Activated CD4-positive, alpha-beta T cell treated with anti-CD3 and anti-CD28 coated beads, Interleukin-2, amount 10 ng/mL, durations not matched to agents 7 days and 5 days (primary cell): ENCODE measurements around the gene QSOX1. TPM values are rescaled to one million over a fixed set of nuclear protein-coding genes. Genes with fewer than 3 reads are reported as not detected.

Experiments used
- CTCF ChIA-PET: fragments of 350-600 bp; sonication (Branson Sonifier 250); formaldehyde crosslinking; loops from one replicate; lab custom pipeline; 2021; ENCODE audit warnings: antibody characterized with exemption; lab: Charles Lee
- POLR2A ChIA-PET: fragments of 350-600 bp; sonication (Branson Sonifier 250); formaldehyde crosslinking; loops from one replicate; lab custom pipeline; 2021; ENCODE audit warnings: antibody characterized with exemption; lab: Charles Lee
- DNase-seq: peaks from one replicate; pipeline ENCODE4 v3.0.0-alpha.2; 2020
- H3K27ac Mint-ChIP-seq: one replicate; pipeline ENCODE4 v1.8.0; 2021; ENCODE audit warnings: mild to moderate bottlenecking, moderate library complexity, mixed read lengths
- H3K27me3 Mint-ChIP-seq: one replicate; pipeline ENCODE4 v1.8.0; 2021; ENCODE audit warnings: mixed read lengths
- H3K36me3 Mint-ChIP-seq: one replicate; pipeline ENCODE4 v1.8.0; 2021; ENCODE audit warnings: low read depth, mixed read lengths
- H3K4me1 Mint-ChIP-seq: one replicate; pipeline ENCODE4 v1.8.0; 2021; ENCODE audit warnings: mixed read lengths
- H3K4me3 Mint-ChIP-seq: one replicate; pipeline ENCODE4 v1.8.0; 2021; ENCODE audit warnings: mild to moderate bottlenecking, moderate library complexity, mixed read lengths
- H3K9me3 Mint-ChIP-seq: one replicate; pipeline ENCODE4 v1.8.0; 2021; ENCODE audit warnings: mixed read lengths
- total RNA-seq, 2 experiments: library from RNA; stranded (reverse); gene quantifications; one replicate each; pipeline ENCODE4 v1.2.3, GENCODE V29; 2021

Gene QSOX1
- total RNA-seq, 2 experiments from 2014 or later: 18.5 to 23.5 TPM

GRCh38 chr1:180177931-180178330 is 23.3 kb downstream of the QSOX1 start:
- H3K4me1 Mint-ChIP-seq: no peaks in the 10 kb centered on the region

GRCh38 chr1:180178511-180179161 is 24.0 kb downstream of the QSOX1 start:
- Mint-ChIP-seq H3K9me3 (no peaks in the 10 kb centered on the region), H3K4me3 (no peak overlapping the region), H3K27me3 (no peaks in the 10 kb centered on the region), H3K27ac (no peak overlapping the region), H3K36me3 (no peaks in the 10 kb centered on the region), H3K4me1 (no peaks in the 10 kb centered on the region)
- POLR2A ChIA-PET: no interaction called here
- DNase-seq: peak; percentile 65
- CTCF ChIA-PET: interaction anchor here (0.5 to 2.9 kb wide), 17 partner anchors 8 to 1402 kb away, joined by 3 to 15 read pairs (median 5); partner anchors contain the start of gene QSOX1

More at GRCh38 chr1:180177931-180178330, 23.3 kb downstream of the QSOX1 start:
- Mint-ChIP-seq H3K36me3 (no peaks in the 10 kb centered on the region), H3K4me3 (no peak overlapping the region), H3K9me3 (no peaks in the 10 kb centered on the region), H3K27ac (no peak overlapping the region), H3K27me3 (no peaks in the 10 kb centered on the region)
- ChIA-PET POLR2A (no interaction called here), CTCF (interaction anchor here (1.2 to 2.9 kb wide), 4 partner anchors 9 to 368 kb away, joined by 6 to 11 read pairs (median 6); no protein-coding TSS in a partner anchor)
- DNase-seq: no peak

GRCh38 chr1:180179162-180179957 is 24.7 kb downstream of the QSOX1 start:
- Mint-ChIP-seq H3K27ac (no peak overlapping the region), H3K4me3 (no peak overlapping the region), H3K9me3 (no peaks in the 10 kb centered on the region), H3K4me1 (no peaks in the 10 kb centered on the region), H3K27me3 (no peaks in the 10 kb centered on the region), H3K36me3 (no peaks in the 10 kb centered on the region)
- DNase-seq: no peak
- ChIA-PET POLR2A (no interaction called here), CTCF (interaction anchor here (0.7 to 2.9 kb wide), 16 partner anchors 9 to 473 kb away, joined by 3 to 15 read pairs (median 6); partner anchors contain the start of gene QSOX1)

GRCh38 chr1:180181048-180181447 is 26.4 kb downstream of the QSOX1 start:
- no peaks in the 10 kb centered on the region for H3K36me3 Mint-ChIP-seq
- no peaks in the 10 kb centered on the region for H3K27me3 Mint-ChIP-seq
- peak; percentile 28 for DNase-seq
- no peak overlapping the region for H3K4me3 Mint-ChIP-seq
- ChIA-PET CTCF (interaction anchor here (1.2 to 1.4 kb wide), 3 partner anchors 9 to 167 kb away, joined by 3 read pairs; no protein-coding TSS in a partner anchor), POLR2A (no interaction called here)
- H3K4me1 Mint-ChIP-seq: no peaks in the 10 kb centered on the region
- H3K27ac Mint-ChIP-seq: no peak overlapping the region
- no peaks in the 10 kb centered on the region for H3K9me3 Mint-ChIP-seq

- H3K27me3 Mint-ChIP-seq: no peaks in the 10 kb centered on the region
- POLR2A ChIA-PET: no interaction called here
- no peaks in the 10 kb centered on the region for H3K9me3 Mint-ChIP-seq
- CTCF ChIA-PET: no interaction called here
- no peaks in the 10 kb centered on the region for H3K36me3 Mint-ChIP-seq
- H3K4me1 Mint-ChIP-seq: no peaks in the 10 kb centered on the region
- no peak overlapping the region for H3K4me3 Mint-ChIP-seq
- H3K27ac Mint-ChIP-seq: no peak overlapping the region
- DNase-seq: no peak
Observed at GRCh38 chr1:180181996-180182642, 27.4 kb downstream of the QSOX1 start.

- POLR2A ChIA-PET: no interaction called here
- CTCF ChIA-PET: interaction anchor here (1.1 kb wide), 1 partner anchor 402 kb away, joined by 3 read pairs; no protein-coding TSS in a partner anchor
- Mint-ChIP-seq H3K9me3 (no peaks in the 10 kb centered on the region), H3K27ac (no peak overlapping the region), H3K36me3 (no peaks in the 10 kb centered on the region), H3K4me3 (no peak overlapping the region), H3K4me1 (no peaks in the 10 kb centered on the region), H3K27me3 (no peaks in the 10 kb centered on the region)
- no peak for DNase-seq
Observed at GRCh38 chr1:180182643-180183311, 28.1 kb downstream of the QSOX1 start.

GRCh38 chr1:180183426-180183825 is 28.8 kb downstream of the QSOX1 start:
- DNase-seq: no peak
- Mint-ChIP-seq H3K9me3 (no peaks in the 10 kb centered on the region), H3K27me3 (no peaks in the 10 kb centered on the region), H3K27ac (no peak overlapping the region), H3K4me1 (no peaks in the 10 kb centered on the region), H3K36me3 (no peaks in the 10 kb centered on the region), H3K4me3 (no peak overlapping the region)
- ChIA-PET POLR2A (no interaction called here), CTCF (interaction anchor here (1.1 to 3.6 kb wide), 4 partner anchors 8 to 402 kb away, joined by 3 to 12 read pairs (median 4); no protein-coding TSS in a partner anchor)

GRCh38 chr1:180184041-180184440 is 29.4 kb downstream of the QSOX1 start:
- no peaks in the 10 kb centered on the region for H3K36me3 Mint-ChIP-seq
- POLR2A ChIA-PET: no interaction called here

GRCh38 chr1:180185281-180185680 is 30.6 kb downstream of the QSOX1 start:
- DNase-seq: no peak
- no peaks in the 10 kb centered on the region for H3K27me3 Mint-ChIP-seq
- no peak overlapping the region for H3K27ac Mint-ChIP-seq
- no peaks in the 10 kb centered on the region for H3K9me3 Mint-ChIP-seq
- no peak overlapping the region for H3K4me3 Mint-ChIP-seq
- POLR2A ChIA-PET: no interaction called here
- H3K36me3 Mint-ChIP-seq: no peaks in the 10 kb centered on the region
- CTCF ChIA-PET: interaction anchor here (1.0 to 3.6 kb wide), 3 partner anchors 10 to 375 kb away, joined by 3 to 12 read pairs (median 4); no protein-coding TSS in a partner anchor
- no peaks in the 10 kb centered on the region for H3K4me1 Mint-ChIP-seq

More at GRCh38 chr1:180184041-180184440, 29.4 kb downstream of the QSOX1 start:
- no peaks in the 10 kb centered on the region for H3K4me1 Mint-ChIP-seq
- CTCF ChIA-PET: interaction anchor here (1.2 to 3.6 kb wide), 3 partner anchors 9 to 374 kb away, joined by 4 to 12 read pairs (median 4); no protein-coding TSS in a partner anchor
- no peak for DNase-seq
- H3K9me3 Mint-ChIP-seq: no peaks in the 10 kb centered on the region
- no peaks in the 10 kb centered on the region for H3K27me3 Mint-ChIP-seq
- H3K27ac Mint-ChIP-seq: no peak overlapping the region
- H3K4me3 Mint-ChIP-seq: no peak overlapping the region

GRCh38 chr1:180185971-180186645 is 31.4 kb downstream of the QSOX1 start:
- no peaks in the 10 kb centered on the region for H3K9me3 Mint-ChIP-seq
- DNase-seq: no peak
- no peaks in the 10 kb centered on the region for H3K36me3 Mint-ChIP-seq
- H3K4me3 Mint-ChIP-seq: no peak overlapping the region
- POLR2A ChIA-PET: no interaction called here
- peaks cover 1% of the 10 kb centered on the region for H3K4me1 Mint-ChIP-seq
- CTCF ChIA-PET: interaction anchor here (1.4 to 3.6 kb wide), 2 partner anchors 11 to 88 kb away, joined by 3 to 12 read pairs; no protein-coding TSS in a partner anchor
- H3K27me3 Mint-ChIP-seq: no peaks in the 10 kb centered on the region
- no peak overlapping the region for H3K27ac Mint-ChIP-seq

- no peak for DNase-seq
- Mint-ChIP-seq H3K36me3 (no peaks in the 10 kb centered on the region), H3K27me3 (no peaks in the 10 kb centered on the region), H3K4me3 (no peak overlapping the region), H3K27ac (no peak overlapping the region), H3K4me1 (peaks cover 1% of the 10 kb centered on the region), H3K9me3 (no peaks in the 10 kb centered on the region)
- CTCF ChIA-PET: interaction anchor here (1.4 to 3.6 kb wide), 3 partner anchors 7 to 89 kb away, joined by 3 to 15 read pairs (median 12); no protein-coding TSS in a partner anchor
- POLR2A ChIA-PET: no interaction called here
Observed at GRCh38 chr1:180186831-180187230, 32.2 kb downstream of the QSOX1 start.
